Glomerular visceral epithelial cell (primary cell): Measurements from ENCODE around the gene ARF1.
"Not testable (repeated sequence)": the region's sequence is repeated elsewhere in the genome, so short reads cannot be mapped to it uniquely, and the experiment has no call there.

ENCODE experiments used
- DNase-seq: peaks from one replicate; pipeline ENCODE4 v3.0.0-alpha.2; 2016; ENCODE audit errors: extremely low spot score

Gene ARF1

GRCh38 chr1:228102791-228103620, 20.5 kb downstream of the ARF1 start, which contains the start of gene C1orf35:
Gene C1orf35 (minus strand): TSS chr1:228103325. CDS start chr1:228103227, 98 bp downstream.
- peak; percentile 91 for DNase-seq

- DNase-seq, result no peak
These were observed 22.2 kb downstream of the ARF1 start for GRCh38 chr1:228104526-228105269.

- DNase-seq, result no peak
These were observed 22.9 kb downstream of the ARF1 start for GRCh38 chr1:228105270-228105995.

GRCh38 chr1:228105996-228106799, 23.7 kb downstream of the ARF1 start:
- DNase-seq, result no peak

GRCh38 chr1:228106800-228107054, 24.2 kb downstream of the ARF1 start:
- DNase-seq, result no peak

DNA sequence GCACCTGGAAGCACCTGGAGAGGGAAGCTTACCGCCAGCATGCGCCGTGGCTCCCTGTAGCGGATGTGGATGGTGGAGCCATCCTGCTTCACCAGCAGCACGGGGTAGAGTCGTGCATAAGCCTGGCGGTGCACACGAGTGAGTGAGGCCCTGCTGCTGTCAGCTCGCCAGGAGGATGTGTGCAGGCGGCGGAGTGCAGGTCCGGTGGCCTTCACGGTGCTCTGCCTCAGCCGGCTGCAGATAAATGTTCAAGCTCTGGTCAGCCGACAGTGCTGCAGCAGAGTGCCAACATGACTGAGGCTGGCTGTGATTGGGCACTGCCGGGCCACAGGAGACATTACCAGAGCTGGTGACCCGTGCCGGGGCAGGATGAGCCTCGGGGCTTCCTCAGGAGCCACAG, 25.1 kb downstream of the ARF1 start:
- DNase-seq, result no peak

GRCh38 chr1:228108055-228108690, 25.7 kb downstream of the ARF1 start:
- DNase-seq, result no peak

GRCh38 chr1:228108742-228109072, 26.2 kb downstream of the ARF1 start:
- DNase-seq, result no peak

- DNase-seq, result peak; percentile 95
These were observed 26.8 kb downstream of the ARF1 start, which contains the start of gene MRPL55 for GRCh38 chr1:228109073-228109961. Gene MRPL55 (minus strand): TSS chr1:228109299. CDS start chr1:228108260, 1,039 bp downstream.

GRCh38 chr1:228109962-228110488, 27.5 kb downstream of the ARF1 start:
- no peak for DNase-seq

- no peak for DNase-seq
These were observed 28.0 kb downstream of the ARF1 start for GRCh38 chr1:228110556-228110955.

- DNase-seq, result not testable (repeated sequence)
These were observed 28.8 kb downstream of the ARF1 start for GRCh38 chr1:228111315-228111714.

DNA sequence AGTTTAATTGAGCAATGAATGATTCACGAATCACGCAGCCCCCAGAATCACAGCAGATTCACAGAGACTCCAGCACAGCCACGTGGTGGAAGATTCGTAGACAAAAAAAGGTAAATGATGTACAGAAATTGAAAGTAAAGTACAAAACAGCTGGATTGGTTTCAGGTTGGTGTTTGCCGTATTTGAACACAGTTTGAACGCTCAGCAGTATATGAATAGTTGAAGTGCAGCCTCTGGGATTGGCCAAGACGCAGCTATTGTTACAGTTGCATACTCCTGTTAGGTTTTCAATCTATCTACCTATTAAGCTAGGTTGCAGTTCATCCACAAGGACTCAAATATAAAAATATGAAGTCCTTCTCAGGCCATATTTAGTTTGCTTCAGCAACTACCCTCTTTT, 29.7 kb downstream of the ARF1 start:
- no peak for DNase-seq

DNA sequence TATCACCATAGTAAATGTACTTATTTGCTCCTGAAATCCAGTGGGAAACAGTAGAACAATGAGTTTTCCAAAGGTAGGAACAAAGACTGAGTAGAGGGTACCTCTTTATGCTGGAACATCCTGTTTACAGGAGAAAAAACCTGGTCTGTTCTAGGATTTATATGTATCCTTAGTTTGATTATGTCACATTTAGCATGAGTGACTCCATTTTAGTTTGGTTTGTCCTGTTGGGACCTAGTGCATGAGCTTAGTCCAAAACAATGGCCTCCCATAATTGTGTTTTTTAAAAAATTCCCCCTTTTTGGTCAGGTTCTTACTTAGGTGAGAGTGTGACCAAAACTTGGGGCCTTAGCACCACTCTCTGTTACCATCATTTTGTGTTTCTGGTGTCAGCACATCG, 30.1 kb downstream of the ARF1 start:
- no peak for DNase-seq

DNA sequence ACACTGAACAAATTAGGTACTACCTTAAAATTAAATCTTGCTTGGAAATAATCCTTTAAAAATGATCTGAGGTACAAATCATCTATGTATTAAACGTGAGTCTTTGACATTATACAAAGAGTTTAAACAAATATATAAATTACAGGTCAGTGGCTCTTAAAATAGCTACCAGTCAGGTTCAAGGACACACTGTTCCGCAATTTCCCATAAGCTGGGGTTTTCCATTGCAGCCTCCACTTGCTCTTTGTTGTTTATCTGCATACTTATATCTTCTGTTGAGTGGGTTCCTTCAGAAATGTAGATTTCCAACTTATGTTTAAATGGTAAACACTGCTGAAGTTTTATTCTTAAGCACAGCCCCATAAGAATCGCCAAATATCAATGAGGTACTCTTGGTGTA, 32.3 kb downstream of the ARF1 start:
- DNase-seq, result no peak

DNA sequence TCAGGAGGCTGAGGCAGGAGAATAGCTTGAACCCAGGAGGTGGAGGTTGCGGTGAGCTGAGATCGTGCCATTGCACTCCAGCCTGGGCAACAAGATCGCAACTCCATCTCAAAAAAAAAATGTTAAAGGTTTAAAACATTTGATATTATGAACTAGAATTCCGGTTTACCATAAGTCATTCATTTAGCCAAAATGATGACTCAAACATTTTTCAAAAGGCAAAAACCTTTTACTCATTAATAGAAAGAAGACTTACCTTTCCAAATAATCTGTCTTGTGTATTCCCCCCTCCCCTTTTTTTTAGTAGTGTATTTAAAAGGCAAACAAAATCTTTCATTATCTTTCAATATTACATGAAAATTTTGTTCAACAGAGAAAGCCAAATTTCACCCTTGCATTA, 34.8 kb downstream of the ARF1 start:
- no peak for DNase-seq

- DNase-seq, result no peak
These were observed 35.5 kb downstream of the ARF1 start for GRCh38 chr1:228118040-228118439.

DNA sequence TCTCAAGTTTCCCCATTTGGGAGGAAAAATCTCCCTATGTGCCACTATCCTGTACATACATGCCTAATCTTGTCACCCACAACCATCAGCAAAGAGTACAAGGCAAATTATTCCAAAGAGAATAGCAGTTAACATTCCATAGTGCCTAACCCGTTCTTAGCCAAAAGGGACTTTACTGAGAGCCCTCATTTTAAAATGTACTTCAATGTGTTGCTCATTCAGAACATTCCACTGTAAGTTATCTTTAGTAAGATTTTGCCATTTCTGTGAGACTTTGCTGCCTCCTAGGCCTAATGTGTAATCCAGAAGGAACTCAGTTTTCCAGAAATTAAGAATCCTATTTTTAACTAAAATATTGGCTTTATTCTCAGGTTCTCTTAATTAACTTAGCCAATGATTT, 37.8 kb downstream of the ARF1 start:
- DNase-seq, result no peak

- DNase-seq, result no peak
These were observed 38.5 kb downstream of the ARF1 start for GRCh38 chr1:228120857-228121489.
